Nephron (organoid): ENCODE results near the gene PPP2R2D.

Source experiments
- H3K27ac Mint-ChIP-seq, 3 experiments: 2 replicates each; pipeline ENCODE4 v1.8.0; 2020; ENCODE audit warnings: mixed read lengths in 3 of 3, mild to moderate bottlenecking in 2 of 3, moderate library complexity in 1 of 3
- H3K27me3 Mint-ChIP-seq: 2 replicates; pipeline ENCODE4 v1.8.0; 2021; ENCODE audit warnings: low read depth, mild to moderate bottlenecking, moderate library complexity, mixed read lengths
- H3K36me3 Mint-ChIP-seq: 2 replicates; pipeline ENCODE4 v1.8.0; 2020; ENCODE audit warnings: low read depth, mixed read lengths
- H3K4me1 Mint-ChIP-seq: 2 replicates; pipeline ENCODE4 v1.8.0; 2020; ENCODE audit warnings: mixed read lengths
- H3K4me3 Mint-ChIP-seq, 3 experiments: 2 replicates each; pipeline ENCODE4 v1.8.0; 2020; ENCODE audit warnings: mild to moderate bottlenecking in 3 of 3, mixed read lengths in 3 of 3, moderate library complexity in 2 of 3
- H3K9me3 Mint-ChIP-seq: 2 replicates; pipeline ENCODE4 v1.8.0; 2020; ENCODE audit warnings: mixed read lengths
- CTCF ChIP-seq, 3 experiments: fragments of 200-600 bp; sonication (generic); IDR thresholded peaks; one replicate each; pipeline ENCODE4 v1.5.0; 2021; ENCODE audit warnings: antibody characterized with exemption in 3 of 3; ENCODE audit not compliant: unreplicated experiment in 3 of 3

The PPP2R2D gene

DNA sequence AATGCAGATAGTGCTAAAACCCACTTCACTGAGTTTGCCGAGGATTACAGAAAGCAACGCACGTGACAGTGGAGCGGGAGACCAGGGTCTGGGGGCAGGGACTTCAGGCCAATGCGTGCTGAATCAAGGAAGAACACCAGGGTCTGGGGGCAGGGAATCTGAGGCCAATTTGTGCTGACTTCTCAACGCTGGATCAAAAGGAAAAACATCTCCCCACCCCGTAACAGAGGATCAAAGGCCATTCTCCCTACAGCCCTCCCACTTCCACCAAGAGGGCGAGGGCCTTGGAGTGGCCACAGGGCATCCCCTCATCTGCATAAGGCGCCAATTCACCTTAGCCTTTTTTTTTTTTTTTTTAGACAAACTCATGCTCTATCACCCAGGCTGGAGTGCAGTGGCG, 103.2 kb downstream of the PPP2R2D start:
- no peak for TF ChIP-seq CTCF (IDR thresholded peaks at IDR 0.05; ENCODE audit: unreplicated experiment in 3 of 3)
- Mint-ChIP-seq H3K36me3 (no peaks in the 10 kb centered on the region), H3K4me1 (no peaks in the 10 kb centered on the region), H3K9me3 (no peaks in the 10 kb centered on the region), H3K27me3 (peaks cover 35% of the 10 kb centered on the region), H3K27ac (no peak overlapping the region), H3K4me3 (no peak overlapping the region)

- Mint-ChIP-seq H3K27me3 (peaks cover 37% of the 10 kb centered on the region), H3K9me3 (no peaks in the 10 kb centered on the region), H3K27ac (no peak overlapping the region), H3K4me1 (no peaks in the 10 kb centered on the region), H3K4me3 (no peak overlapping the region), H3K36me3 (no peaks in the 10 kb centered on the region)
- no peak for TF ChIP-seq CTCF (IDR thresholded peaks at IDR 0.05; ENCODE audit: unreplicated experiment in 3 of 3)
These were observed 104.3 kb downstream of the PPP2R2D start for GRCh38 chr10:132005147-132005546.

GRCh38 chr10:132006966-132007365, 106.2 kb downstream of the PPP2R2D start:
- TF ChIP-seq CTCF (IDR thresholded peaks at IDR 0.05; ENCODE audit: unreplicated experiment in 3 of 3), result no peak
- no peaks in the 10 kb centered on the region for H3K36me3 Mint-ChIP-seq
- H3K9me3 Mint-ChIP-seq, result no peaks in the 10 kb centered on the region
- no peaks in the 10 kb centered on the region for H3K4me1 Mint-ChIP-seq
- H3K27ac Mint-ChIP-seq, result no peak overlapping the region
- H3K4me3 Mint-ChIP-seq, result no peak overlapping the region
- H3K27me3 Mint-ChIP-seq, result peaks cover 42% of the 10 kb centered on the region

DNA sequence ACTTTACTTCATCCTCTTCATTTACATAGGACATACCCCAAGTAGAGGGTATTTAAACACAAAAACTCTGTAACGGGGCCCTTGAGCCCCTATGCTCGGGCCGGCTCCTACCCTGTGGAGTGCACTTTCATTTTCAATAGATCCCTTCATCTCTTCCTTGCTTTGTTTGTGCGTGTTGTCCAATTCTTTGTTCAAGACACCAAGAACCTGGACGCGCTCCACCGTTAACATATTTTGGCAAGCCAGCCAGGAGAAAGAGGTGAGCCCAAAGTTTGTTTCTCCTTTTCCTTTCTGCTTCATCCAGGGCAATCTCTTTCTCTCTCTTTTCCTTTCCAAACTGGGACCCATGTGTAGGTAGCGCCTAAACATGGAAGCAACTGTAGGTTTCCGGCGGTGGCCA, 106.9 kb downstream of the PPP2R2D start:
- no peaks in the 10 kb centered on the region for H3K9me3 Mint-ChIP-seq
- no peak for TF ChIP-seq CTCF (IDR thresholded peaks at IDR 0.05; ENCODE audit: unreplicated experiment in 3 of 3)
- peaks cover 36% of the 10 kb centered on the region for H3K27me3 Mint-ChIP-seq
- no peak overlapping the region for H3K4me3 Mint-ChIP-seq
- no peak overlapping the region for H3K27ac Mint-ChIP-seq
- H3K36me3 Mint-ChIP-seq, result no peaks in the 10 kb centered on the region
- no peaks in the 10 kb centered on the region for H3K4me1 Mint-ChIP-seq
